HG02885 (cell line): ENCODE measurements around the gene SLC25A41.

ENCODE experiments used
- ATAC-seq: cut with Tn5 transposase; IDR thresholded peaks from one replicate; pipeline ENCODE4 v1.9.1; 2021; ENCODE audit warnings: mild to moderate bottlenecking; ENCODE audit not compliant: unreplicated experiment, poor library complexity

SLC25A41 gene

DNA sequence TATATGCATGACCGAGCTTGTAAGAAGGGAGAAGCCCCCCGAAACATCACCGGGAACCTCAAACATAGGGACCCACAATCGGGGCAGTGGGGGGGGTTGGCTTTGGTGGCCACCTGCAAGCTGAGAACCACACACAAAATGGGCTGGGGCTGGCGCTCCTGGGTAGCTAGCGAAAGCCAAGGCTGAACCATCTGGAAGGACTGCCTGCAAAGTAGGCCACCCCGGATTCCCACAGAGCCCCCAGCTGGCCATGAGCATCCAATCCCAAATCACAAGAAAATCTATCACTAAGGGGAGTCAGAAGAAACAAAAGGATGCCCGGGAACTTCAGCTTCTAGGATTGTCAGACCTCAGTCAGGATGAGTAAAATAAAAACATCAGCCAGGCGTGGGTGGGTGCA is 55.1 kb downstream of the SLC25A41 start:
- ATAC-seq: no peak

DNA sequence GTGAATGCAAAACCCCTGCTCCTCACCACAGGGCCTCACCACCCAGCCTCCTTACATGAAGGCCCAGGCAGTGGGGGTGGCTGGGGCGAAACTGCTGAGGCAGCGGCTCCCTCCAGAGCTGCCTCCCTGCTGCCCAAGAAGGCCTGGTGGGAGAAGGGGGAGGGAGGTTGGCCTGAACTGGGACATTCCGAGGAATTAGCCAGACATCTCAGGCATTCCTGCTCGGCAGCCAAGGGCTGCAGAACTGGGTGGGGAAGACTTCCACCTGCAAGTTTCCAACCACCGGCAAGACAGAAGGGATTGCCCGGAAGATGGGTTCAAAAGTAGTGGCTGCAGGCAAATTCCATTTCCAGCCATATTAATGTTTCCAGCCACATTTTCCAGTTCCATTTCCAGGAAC is 55.5 kb downstream of the SLC25A41 start:
- no peak for ATAC-seq

DNA sequence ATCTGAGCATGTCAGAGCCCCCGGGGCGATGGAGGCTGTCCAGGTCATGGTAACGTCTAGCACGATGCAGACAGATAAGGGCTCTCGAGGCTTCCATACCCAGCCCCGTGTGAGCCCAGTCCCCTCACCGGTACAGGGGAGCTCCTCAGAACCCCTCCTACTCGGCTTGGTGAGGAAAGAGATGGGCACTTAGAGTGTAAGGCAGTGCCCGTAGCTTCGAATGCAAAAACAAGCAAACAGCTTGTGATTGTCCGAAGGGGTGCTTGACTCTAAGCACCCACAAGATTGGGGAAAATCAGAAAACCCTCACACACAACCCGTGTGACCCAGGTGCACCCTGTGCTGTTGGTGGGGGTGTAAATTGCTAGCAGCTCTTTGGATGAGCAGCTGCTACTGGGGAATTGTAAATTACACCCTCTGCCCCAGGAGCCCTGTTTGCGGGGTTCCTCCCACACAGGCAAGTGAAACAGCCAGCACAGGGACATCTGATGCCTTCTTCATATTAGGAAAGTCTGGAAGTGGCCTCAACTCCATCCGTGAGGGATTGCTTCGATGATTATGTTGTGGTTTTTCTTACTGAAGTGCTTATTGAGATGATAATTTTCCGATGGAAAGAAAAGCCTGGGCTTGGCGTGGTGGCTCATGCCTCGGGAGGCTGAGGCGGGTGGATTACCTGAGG is 56.9 kb downstream of the SLC25A41 start:
- ATAC-seq: no peak
